Common myeloid progenitor, CD34-positive (primary cell): ENCODE results near the gene TENM4.

ENCODE experiments used
- CTCF ChIA-PET: fragments of 350-600 bp; sonication (Branson Sonifier 250); formaldehyde crosslinking; loops from one replicate; lab custom pipeline; 2021; ENCODE audit warnings: antibody characterized with exemption; lab: Charles Lee
- POLR2A ChIA-PET: fragments of 350-600 bp; sonication (Branson Sonifier 250); formaldehyde crosslinking; loops from one replicate; lab custom pipeline; 2021; ENCODE audit warnings: antibody characterized with exemption; lab: Charles Lee
- DNase-seq, 3 donors: peaks; one replicate each; pipeline versions ENCODE4 v3.0.0 to v3.0.0-alpha.2; 2013
- H3K27ac ChIP-seq, 2 experiments: 1 replicate in 1 of 2; 2 replicates in 1 of 2; pipeline ENCODE4 v1.7.0; 2013; ENCODE audit warnings: inconsistent platforms in 2 of 2, low read length in 2 of 2, mild to moderate bottlenecking in 2 of 2, low read depth in 1 of 2, moderate library complexity in 1 of 2; ENCODE audit not compliant: severe bottlenecking in 2 of 2, insufficient read depth in 1 of 2, poor library complexity in 1 of 2
- H3K27me3 ChIP-seq, 5 experiments: replicated peaks in 2 of 5; 1 replicate in 3 of 5; 2 replicates in 2 of 5; pipeline versions ENCODE4 v1.6.1 to v1.7.0; 2013; ENCODE audit warnings: low read length in 4 of 5, mild to moderate bottlenecking in 2 of 5, moderate library complexity in 2 of 5, inconsistent platforms in 1 of 5; ENCODE audit not compliant: insufficient read depth in 5 of 5, control insufficient read depth in 4 of 5
- H3K36me3 ChIP-seq, 4 experiments: 1 replicate in 2 of 4; 2 replicates in 2 of 4; pipeline versions ENCODE4 v1.6.1 to v1.7.0; 2013; ENCODE audit warnings: low read length in 3 of 4, control low read depth in 1 of 4, mild to moderate bottlenecking in 1 of 4; ENCODE audit not compliant: control insufficient read depth in 4 of 4, insufficient read depth in 4 of 4
- H3K4me1 ChIP-seq, 4 experiments: 1 replicate in 3 of 4; 2 replicates in 1 of 4; pipeline versions ENCODE4 v1.6.1 to v1.7.1; 2013; ENCODE audit warnings: low read length in 3 of 4, mild to moderate bottlenecking in 3 of 4, control low read depth in 1 of 4, inconsistent platforms in 1 of 4, moderate library complexity in 1 of 4; ENCODE audit not compliant: control insufficient read depth in 4 of 4, insufficient read depth in 4 of 4; ENCODE audit errors: control extremely low read depth in 1 of 4
- H3K4me3 ChIP-seq, 7 experiments: 1 replicate in 4 of 7; 2 replicates in 3 of 7; pipeline versions ENCODE4 v1.5.1 to v1.7.0; 2013; ENCODE audit warnings: mild to moderate bottlenecking in 7 of 7, low read length in 6 of 7, moderate library complexity in 6 of 7, inconsistent platforms in 2 of 7, low read depth in 2 of 7, control low read depth in 1 of 7; ENCODE audit not compliant: insufficient read depth in 4 of 7, control insufficient read depth in 1 of 7; ENCODE audit errors: extremely low read depth in 1 of 7
- H3K9me3 ChIP-seq, 5 experiments: 1 replicate in 4 of 5; 2 replicates in 1 of 5; pipeline versions ENCODE4 v1.6.1 to v1.7.1; 2013; ENCODE audit warnings: low read length in 4 of 5, mild to moderate bottlenecking in 2 of 5, inconsistent platforms in 1 of 5, low read depth in 1 of 5, moderate library complexity in 1 of 5; ENCODE audit not compliant: control insufficient read depth in 4 of 5, insufficient read depth in 2 of 5; ENCODE audit errors: control extremely low read depth in 1 of 5
- WGBS: methylation state at CpG from one replicate; pipeline ENCODE4 v1.1.5; 2013; ENCODE audit not compliant: insufficient coverage; 5-methylcytosine and 5-hydroxymethylcytosine counted together

The TENM4 gene

DNA sequence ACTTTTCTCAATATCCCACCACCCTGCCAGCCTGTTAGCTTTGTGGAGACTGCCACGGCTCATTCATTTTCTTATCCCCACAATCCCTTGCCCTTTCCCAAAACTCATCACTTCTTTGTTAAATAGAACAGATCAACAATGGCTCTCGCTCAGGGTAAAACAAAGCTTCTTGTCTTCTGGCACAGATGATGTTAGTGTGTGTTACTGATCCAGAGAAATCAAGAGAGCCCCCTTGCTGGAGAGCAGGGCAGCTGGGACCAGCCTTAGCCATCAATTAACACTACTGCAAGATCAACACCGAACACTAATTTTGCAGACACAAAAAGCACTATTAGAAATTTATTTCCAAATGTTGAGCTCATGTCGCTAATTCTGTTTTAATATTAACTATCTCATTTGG is 420.9 kb downstream of the TENM4 start:
- Histone ChIP-seq H3K9me3 (peaks cover 0 to 2% (median 0%) of the 10 kb centered on the region in 5 experiments), H3K4me3 (no peak overlapping the region), H3K36me3 (no peaks in the 10 kb centered on the region), H3K4me1 (no peaks in the 10 kb centered on the region), H3K27me3 (peaks cover 3 to 95% (median 32%) of the 10 kb centered on the region in 5 experiments), H3K27ac (no peak overlapping the region)
- ChIA-PET CTCF (no interaction called here), POLR2A (no interaction called here)
- DNase-seq = no peak
- 100% methylated on average over 1 of the region's 4 CpGs for WGBS

DNA sequence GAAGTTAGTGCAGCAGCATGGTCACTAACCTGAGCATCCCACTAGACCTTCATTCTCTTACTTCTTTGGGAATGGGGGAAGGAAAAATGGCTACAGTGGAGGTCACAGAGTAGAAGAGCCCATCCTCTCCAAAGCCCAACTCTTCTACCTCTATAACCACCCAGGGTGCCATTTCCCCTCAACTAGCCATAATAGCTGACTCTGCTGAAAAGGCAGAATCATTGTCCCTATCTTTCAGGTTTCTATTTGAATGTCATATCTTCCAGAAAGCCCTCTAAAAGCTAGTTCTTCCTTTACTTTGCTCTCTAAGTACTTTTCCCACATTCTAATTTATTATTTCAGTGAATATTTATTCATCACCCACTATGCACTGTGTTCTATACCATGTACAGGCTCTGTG is 421.6 kb downstream of the TENM4 start:
- Histone ChIP-seq H3K27me3 (peaks cover 3 to 95% (median 34%) of the 10 kb centered on the region in 5 experiments), H3K27ac (no peak overlapping the region), H3K4me1 (no peaks in the 10 kb centered on the region), H3K9me3 (peaks cover 0 to 2% (median 0%) of the 10 kb centered on the region in 5 experiments), H3K4me3 (no peak overlapping the region), H3K36me3 (no peaks in the 10 kb centered on the region)
- DNase-seq = no peak
- POLR2A ChIA-PET = no interaction called here
- CTCF ChIA-PET = no interaction called here

DNA sequence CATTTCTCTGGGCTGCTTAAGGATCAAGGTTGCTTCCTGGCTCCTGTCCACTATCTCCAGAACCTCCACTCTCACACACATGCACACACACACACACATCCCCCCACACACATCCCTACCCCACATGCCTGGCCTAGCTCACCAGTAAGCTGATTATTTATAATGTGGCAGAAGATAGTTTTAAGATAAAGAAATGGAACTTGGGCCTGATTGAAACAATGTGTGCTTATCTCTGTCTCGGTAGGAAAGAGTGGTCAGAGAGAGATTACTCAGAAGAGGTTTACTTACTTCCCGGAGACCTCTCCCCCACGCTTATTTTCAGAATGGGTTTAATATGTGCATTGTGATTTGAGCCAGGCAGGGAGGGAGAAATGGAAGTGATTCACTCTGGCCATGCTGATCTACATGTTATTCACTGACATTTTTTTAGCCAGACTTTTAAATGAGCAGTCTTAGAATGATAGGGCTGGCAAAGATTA is 422.4 kb downstream of the TENM4 start:
- Histone ChIP-seq H3K27ac (no peak overlapping the region), H3K27me3 (peaks cover 3 to 95% (median 31%) of the 10 kb centered on the region in 5 experiments), H3K4me1 (no peaks in the 10 kb centered on the region), H3K4me3 (no peak overlapping the region), H3K36me3 (no peaks in the 10 kb centered on the region), H3K9me3 (peaks cover 0 to 2% (median 0%) of the 10 kb centered on the region in 5 experiments)
- CTCF ChIA-PET = no interaction called here
- WGBS = 0% methylated on average over 1 of the region's 3 CpGs
- DNase-seq = peak in 2 of 3 donors; percentile 33 to 42
- POLR2A ChIA-PET = no interaction called here

DNA sequence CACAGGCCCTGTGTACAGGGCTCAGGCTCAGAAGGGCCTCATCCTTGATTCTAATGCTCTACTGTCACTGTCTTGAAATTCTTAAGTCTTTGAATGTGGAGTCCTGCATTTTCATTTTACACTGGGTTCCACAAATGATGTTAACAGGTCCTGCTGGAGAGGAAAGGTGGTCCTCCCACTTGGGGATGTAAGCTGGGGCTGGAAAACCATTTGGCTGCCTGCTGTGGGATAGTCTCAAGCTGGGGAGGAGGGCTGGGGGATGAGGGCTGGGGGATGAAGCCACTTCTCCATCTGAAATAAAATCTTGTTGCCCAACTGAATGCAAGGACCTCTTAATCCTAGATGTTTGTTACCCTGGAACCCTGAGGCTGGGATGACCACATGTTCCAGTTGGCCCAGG is 423.0 kb downstream of the TENM4 start:
- no peak overlapping the region for H3K27ac ChIP-seq
- no peaks in the 10 kb centered on the region for H3K4me1 ChIP-seq
- H3K4me3 ChIP-seq = no peak overlapping the region
- POLR2A ChIA-PET = no interaction called here
- peaks cover 3 to 98% (median 34%) of the 10 kb centered on the region in 5 experiments for H3K27me3 ChIP-seq
- H3K36me3 ChIP-seq = no peaks in the 10 kb centered on the region
- peaks cover 0 to 2% (median 0%) of the 10 kb centered on the region in 5 experiments for H3K9me3 ChIP-seq
- CTCF ChIA-PET = no interaction called here
- no peak for DNase-seq

DNA sequence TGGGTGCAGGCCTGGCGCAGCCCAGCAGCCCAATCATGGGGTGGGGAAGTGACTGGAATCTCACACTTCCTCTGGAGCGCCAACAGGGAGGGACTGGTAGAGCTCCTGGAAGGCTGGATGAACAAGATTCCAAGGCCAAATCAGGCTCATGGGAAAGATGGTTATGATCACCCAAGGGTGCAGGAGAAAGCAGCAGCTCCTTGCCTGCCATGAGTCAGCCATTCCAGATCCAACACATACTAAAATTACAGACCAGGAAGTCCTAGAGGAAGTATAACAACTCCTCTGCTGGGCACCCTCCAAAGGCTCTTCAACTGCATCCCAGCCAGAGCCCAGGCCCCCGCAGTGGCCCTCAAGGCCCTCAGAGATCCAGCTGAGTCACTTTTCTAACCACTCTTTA is 427.3 kb downstream of the TENM4 start:
- ChIA-PET CTCF (no interaction called here), POLR2A (no interaction called here)
- DNase-seq = no peak
- Histone ChIP-seq H3K27me3 (peaks cover 3 to 95% (median 21%) of the 10 kb centered on the region in 5 experiments), H3K27ac (no peak overlapping the region), H3K36me3 (no peaks in the 10 kb centered on the region), H3K4me3 (no peak overlapping the region), H3K9me3 (peaks cover 0 to 17% (median 2%) of the 10 kb centered on the region in 5 experiments), H3K4me1 (no peaks in the 10 kb centered on the region)
- WGBS = 73% methylated on average over 3 of the region's 3 CpGs

DNA sequence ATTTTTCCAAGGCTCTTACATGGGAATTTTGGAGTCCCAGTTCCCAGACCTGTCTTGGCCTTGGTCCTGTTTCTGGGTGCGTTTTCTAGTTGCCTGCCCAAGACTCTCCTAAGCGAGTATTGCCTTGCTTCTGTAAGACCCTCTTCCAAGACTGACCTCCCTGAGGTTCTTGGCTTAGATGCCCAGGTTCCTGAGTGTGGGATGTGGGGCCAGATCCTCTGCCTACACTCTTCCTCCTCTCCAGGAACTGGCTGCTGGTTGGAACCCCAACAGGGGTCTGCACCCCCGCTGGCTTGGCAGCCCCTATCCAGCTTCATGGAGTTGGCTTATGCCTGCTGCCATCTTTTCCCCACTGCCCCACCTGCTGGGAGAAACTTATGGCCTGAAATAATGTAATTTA is 429.5 kb downstream of the TENM4 start:
- Histone ChIP-seq H3K9me3 (peaks cover 0 to 17% (median 2%) of the 10 kb centered on the region in 5 experiments), H3K36me3 (no peaks in the 10 kb centered on the region), H3K27me3 (peaks cover 2 to 88% (median 20%) of the 10 kb centered on the region in 5 experiments), H3K4me3 (no peak overlapping the region), H3K27ac (no peak overlapping the region), H3K4me1 (no peaks in the 10 kb centered on the region)
- ChIA-PET POLR2A (interaction anchor here (0.6 kb wide), 1 partner anchor 200 kb away, joined by 3 read pairs; no protein-coding TSS in a partner anchor), CTCF (no interaction called here)
- WGBS = no CpG with 5 or more reads among the region's 3 CpGs
- no peak for DNase-seq

DNA sequence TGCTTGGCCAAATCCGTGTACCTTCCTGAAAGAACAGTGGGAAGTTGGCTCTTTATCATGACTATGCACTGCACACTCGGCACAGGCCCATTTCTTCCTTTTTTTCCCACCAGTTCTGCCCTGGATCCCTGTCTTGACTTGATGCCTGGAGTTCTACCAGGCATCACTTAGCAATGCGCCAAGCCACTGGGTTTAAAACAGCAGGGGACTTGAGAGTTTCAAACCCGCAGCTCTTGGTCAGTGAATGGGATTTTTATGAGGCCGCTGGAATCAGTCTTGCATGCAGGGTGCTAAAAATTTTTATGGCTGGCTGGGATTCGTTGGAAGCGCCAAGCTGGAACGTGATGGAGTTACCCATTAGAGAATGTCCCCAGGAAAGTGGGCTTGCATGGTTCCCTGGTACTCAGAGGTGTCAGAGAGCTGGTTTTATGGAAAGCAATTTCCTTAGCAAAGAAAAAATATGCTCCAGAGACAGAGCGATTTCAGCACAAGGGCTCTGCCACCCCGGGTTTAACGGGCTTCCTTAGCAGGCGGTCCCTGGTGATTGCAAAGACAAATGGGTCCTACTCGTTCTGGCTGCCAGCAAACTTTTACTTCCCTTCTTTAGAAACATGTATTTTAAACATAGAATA is 432.9 kb downstream of the TENM4 start:
- Histone ChIP-seq H3K27me3 (peaks cover 0 to 68% (median 9%) of the 10 kb centered on the region in 5 experiments), H3K36me3 (no peaks in the 10 kb centered on the region), H3K4me1 (no peaks in the 10 kb centered on the region), H3K9me3 (peaks cover 0 to 34% (median 2%) of the 10 kb centered on the region in 5 experiments), H3K27ac (no peak overlapping the region), H3K4me3 (no peak overlapping the region)
- CTCF ChIA-PET = interaction anchor here (1.3 kb wide), 1 partner anchor 18 kb away, joined by 3 read pairs; no protein-coding TSS in a partner anchor
- POLR2A ChIA-PET = no interaction called here
- no peak for DNase-seq
- 76% methylated on average over 12 of the region's 13 CpGs for WGBS
